HG03432 (cell line): ENCODE measurements around the gene ANKRD31.

Experiments
- ATAC-seq: cut with Tn5 transposase; IDR thresholded peaks from one replicate; pipeline ENCODE4 v1.9.1; 2021; ENCODE audit warnings: mild to moderate bottlenecking, moderate library complexity; ENCODE audit not compliant: unreplicated experiment

ANKRD31 gene

DNA sequence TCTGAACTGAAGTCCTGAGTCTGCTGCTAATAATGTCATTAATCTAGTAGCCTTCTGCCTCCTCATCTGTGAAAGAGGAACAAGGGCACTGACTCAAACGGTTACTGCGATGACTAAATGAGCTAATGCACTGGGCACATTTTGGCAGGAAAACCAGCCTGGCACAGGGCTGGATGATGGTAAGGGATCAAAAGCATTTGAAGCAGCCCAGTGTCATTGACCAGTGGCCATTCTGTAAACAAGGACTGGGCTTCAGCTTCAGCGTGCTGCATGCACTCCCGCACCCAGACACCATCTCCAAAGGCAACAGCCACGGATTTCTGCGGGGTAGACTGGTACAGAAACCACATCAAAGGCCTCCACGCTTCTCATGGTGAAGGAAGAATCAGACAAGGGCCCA is 192.3 kb downstream of the ANKRD31 start:
- no peak for ATAC-seq

DNA sequence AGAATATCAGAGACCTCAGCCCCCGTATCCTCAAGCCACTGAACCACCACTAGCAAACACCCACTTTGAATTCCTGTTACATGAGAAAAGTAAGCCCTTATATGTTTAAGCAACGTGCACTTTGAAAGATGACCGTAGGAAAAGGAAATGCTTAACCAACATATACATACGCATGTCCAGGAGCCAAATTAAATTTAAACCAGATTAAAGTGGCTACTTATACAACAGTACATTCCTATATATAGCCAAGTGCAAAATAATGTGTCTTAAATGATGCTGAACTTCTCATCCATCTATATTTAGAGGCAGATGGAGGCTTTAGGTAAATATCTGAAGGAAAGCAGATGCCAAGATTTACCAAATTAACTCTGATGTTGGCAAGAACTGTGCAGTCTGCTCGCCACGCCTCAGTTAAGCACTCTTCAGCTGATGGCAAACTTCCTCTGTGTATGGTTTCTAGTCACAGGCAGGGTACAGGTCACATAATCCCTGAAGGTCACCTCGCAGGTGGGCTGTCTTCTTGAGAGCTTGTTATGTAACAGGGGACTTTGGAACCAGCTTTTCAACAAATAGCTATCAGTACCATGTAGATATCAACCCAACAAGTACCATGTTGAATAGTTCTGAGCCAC is 192.9 kb downstream of the ANKRD31 start:
- no peak for ATAC-seq

DNA sequence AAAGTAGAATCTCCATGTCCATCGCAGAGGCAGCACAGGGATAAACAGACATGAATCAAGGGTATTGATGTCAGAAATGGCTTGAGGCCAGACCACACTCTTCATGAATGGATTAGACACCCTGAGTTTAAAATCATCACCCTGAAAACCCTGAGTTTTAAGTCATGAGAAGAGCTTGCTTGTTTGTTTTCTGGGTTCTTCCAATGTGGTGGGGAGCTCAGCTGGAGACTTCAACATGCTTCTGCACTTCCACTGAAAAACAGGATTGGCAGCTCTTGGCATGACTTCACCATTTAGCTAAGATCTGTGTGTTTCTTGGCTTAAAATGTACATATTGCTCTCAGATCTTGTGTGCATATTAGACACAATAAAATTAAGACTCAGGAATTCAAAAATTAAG is 194.2 kb downstream of the ANKRD31 start:
- no peak for ATAC-seq

DNA sequence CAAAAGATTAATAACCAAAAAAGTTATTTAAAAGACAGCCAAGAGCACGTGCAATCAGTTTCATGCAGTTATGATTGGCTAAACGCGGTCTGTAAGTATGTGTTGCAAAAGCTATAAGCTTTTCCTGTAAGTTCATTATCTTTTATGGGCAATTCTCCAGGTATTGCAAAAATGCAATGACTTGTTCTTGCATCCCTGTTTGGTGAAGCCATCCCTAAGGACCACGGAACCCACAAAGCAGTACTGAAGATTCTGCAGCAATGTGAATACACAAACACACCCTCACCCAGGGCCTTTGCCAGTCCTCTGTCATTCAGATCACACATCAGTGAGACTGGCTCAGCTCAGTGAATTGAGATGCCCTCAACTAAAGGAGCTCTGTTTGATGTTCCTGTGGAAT is 195.7 kb downstream of the ANKRD31 start:
- ATAC-seq = no peak

DNA sequence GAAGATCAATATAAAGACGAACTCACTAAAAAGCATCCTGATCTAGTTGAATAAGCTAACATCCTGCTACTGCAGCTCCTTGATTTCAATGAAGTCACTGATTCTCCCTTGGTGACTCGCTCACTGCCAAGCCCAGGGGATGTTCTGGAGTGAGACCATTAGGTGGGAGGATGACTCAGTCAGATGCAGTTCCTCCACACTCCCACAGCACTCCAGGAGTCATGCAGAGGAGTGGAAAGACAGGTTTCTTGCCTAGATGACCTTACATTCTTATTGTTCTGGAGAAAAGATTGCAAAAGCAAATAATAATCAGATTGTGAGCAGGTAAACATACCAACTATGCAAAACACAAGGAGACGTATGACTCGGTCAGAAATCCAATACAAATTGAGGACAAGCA is 199.6 kb downstream of the ANKRD31 start:
- ATAC-seq = no peak

DNA sequence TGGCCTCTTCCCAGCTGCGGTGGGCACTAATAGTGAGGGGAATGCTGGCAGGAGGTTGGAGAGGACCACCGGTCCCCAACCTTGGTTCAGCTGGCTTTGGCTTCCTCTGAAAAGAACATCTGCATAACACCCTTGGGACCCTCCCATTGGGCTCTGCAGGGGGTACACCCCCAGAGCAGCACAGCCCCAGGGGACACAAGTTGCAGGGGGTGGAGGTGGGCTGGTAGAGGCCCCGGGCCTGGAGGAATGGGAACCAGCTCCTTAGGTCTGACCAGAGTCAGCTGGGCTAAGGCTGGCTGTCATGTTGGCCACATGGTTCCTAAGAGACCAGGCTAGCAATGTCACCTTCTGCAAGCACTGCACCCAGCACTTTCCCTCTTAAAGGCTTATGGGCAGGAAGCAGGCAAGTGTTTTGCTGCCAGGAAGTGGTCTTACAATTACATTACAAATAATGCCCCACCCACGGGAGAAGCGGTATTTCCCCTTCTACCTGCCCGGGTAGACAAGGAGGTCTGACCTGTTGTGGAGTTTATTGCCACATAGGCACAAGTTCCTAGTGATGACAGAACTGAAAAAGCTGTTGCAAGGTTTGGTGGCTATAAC is 202.4 kb downstream of the ANKRD31 start:
- ATAC-seq = no peak

DNA sequence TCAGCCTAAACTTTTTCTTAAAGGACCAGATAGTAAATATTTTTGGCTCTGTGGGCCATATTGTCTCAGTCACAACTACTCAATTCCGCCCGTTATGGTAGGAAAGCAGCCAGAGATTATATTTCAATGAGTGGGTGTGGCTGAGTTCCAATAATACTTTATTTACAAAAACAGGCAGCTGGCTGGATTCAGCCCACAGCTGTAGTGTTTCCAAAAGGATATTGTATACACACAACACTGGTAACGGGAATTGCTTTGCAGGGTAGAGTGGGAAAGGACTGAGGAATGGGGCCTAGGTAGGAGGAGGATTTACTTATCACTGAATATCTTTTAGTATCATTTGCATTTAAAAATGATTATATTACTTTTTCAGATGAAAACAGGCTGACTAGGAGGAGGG is 205.3 kb downstream of the ANKRD31 start:
- no peak for ATAC-seq

DNA sequence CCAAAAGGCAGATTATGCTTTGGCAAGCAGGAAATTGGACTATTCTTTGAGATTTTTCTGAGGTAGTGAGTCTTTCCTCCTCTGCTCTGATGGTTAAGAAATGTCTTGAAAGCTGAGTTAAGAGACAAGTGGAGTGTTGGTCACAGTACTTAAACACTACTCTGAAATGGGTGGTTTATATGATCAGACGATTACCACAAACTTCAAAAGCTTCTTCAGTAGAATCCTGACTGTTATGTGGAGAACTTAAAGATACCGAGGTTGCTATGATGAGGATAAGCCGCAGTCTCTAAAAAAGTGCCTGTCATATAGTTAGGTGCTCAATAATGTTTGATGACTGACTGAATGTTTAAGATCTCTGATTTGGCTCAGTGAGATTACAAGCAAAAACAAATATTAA is 208.6 kb downstream of the ANKRD31 start:
- ATAC-seq = no peak

DNA sequence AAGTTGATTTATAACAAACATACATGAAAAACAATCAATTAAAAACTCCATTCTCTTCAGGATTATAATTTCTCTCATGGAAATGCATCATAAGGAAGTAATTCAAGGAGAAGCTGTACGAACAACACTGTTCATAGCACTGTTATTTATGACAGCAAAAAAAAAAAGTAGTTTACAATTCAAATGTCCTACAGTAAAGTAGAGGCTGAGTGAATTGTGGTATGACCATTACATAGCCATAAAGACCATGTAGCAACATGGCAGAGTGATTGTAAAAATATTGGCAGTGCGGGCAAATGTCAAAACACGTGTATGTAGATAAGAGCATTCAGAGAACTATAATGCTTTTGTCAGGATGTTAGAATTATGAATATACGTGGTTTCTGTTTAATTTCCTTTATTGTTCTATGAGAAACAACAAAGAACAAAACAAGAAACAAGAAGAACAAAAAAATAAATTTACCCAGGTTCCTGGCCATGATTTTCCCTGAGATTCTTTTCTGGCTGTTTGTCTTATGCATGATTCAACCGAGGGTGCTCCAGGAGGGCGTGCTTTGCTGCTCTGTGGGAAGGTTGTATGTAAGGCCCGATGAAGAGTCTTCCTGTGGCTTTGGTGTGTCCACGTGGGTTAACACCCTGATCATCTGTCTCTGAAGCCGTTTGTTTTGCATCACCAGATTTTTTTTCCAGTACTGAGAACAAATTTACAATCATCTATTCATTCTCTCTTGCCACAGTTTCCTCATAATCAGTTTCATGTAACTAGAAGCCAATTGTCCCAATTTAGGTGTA is 213.1 kb downstream of the ANKRD31 start:
- ATAC-seq = no peak

DNA sequence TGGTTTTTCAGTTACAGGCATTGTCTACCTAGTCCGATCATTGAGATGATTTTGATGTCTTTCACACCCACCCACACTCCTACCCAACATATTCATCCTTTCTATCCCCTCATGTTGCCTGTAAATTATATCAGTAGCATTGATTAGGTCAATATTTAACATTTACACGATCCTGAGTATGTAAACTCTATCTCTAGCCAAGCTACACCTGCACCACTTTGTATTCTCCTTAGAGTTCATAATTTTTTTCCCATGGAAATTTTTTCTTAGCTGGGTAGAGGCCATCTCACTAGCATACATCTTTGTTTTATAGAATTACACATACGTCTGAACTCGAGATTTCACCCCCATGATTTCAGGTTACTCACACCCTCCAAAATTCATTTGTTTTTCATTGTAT is 214.9 kb downstream of the ANKRD31 start:
- ATAC-seq = no peak

DNA sequence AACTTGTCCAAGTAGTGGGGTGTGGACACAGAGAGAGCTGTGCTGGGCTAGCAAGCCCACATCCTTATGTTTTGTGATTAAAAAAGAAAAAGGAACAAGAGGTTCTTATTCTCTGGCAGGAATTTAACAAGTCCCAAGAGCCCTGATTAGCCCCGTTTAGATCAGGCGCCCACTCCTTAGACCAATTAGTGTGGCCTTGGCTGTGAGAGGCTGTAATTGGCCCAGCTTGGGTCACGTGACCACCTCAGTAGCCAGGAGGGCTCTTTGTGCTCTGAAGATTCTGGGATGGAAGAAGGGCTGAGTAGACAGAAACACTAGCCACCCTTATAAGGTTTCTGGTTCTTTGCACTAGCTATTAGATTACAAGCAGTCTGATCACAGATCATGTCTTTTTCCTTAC is 215.5 kb downstream of the ANKRD31 start:
- ATAC-seq = no peak

DNA sequence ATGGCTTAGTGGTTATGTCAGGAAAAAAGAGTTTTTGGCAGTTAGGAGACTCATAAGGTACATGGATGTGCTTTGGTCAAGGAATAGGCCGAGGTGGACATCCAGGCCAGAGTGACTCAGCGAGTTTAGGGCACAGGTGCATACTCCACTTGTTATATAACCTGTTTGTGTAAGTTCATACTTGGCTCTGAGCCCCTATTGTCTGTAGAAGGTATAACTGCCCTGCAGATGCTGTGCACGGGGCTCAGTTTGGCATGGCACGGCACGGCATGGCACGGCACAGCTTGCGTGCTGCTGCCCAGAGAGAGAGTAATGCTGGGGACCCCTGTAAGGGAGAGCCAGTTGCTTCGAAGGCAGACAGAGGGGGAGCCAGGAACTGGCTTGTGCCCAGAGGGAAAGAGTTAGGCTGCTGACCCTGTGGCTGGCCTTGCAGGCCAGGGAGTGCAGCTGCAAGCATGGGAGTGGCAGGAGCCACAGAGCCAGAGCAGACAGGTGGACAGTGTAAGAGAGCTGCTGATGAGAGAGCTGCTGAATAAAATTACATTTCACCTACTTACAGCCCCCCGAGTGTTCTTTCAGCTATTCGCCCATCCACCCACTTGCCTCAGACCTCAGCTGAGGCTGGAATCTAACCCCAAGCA is 216.5 kb downstream of the ANKRD31 start:
- no peak for ATAC-seq

DNA sequence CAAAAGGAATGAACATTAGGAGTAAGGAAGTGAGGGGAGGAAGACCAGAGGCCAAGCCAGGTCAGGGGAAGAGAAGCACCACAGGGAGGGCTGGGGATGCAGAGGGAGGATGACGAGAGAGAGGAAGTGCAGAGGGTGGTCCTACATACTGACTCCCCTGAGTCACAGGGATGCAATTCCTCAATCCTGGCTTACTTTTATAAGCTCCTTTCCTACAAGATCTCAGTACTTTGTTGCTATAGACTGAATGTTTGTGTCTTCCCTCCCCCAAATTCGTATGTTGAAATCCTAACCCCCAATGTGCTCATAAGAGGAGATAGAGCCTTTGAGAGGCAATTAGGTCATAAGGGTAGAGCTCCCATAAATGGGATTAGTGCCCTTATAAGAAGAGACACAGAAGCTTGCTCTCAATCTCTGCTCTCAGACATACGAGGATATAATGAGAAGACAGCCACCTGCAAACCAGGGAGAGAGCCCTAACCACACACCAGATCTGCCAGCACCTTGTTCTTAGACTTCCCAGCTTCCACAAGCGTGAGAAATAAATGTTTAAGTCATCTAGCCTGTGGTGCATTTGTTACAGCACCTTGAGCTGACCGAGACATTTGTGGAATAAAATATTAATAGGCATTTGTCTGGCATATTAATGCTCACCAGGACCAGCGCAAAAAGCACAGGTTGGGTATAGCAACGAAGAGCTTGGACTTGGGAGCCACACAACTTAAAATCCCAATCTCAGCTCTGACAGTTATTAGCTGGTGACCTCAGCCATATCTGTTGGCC is 217.7 kb downstream of the ANKRD31 start:
- ATAC-seq = no peak
